Mucosa of descending colon (tissue), 3 donors: ENCODE data around the gene MPZL3. TPM values are rescaled to one million over a fixed set of nuclear protein-coding genes. Genes with fewer than 3 reads are reported as not detected.

Experiments used
- ATAC-seq: fragments of 200-7000 bp; cut with Tn5 transposase; one replicate; pipeline ENCODE4 v1.9.1; 2020; ENCODE audit warnings: mild to moderate bottlenecking, moderate library complexity
- DNase-seq, 3 donors: peaks; one replicate each; pipeline ENCODE4 v3.0.0-alpha.2; 2020
- H3K36me3 ChIP-seq: fragments of 200-600 bp; one replicate; pipeline ENCODE4 v1.8.0; 2021; ENCODE audit warnings: low read depth, mild to moderate bottlenecking
- H3K4me1 ChIP-seq: fragments of 200-600 bp; one replicate; pipeline ENCODE4 v1.8.0; 2021; ENCODE audit warnings: low read depth, mild to moderate bottlenecking
- H3K4me3 ChIP-seq: fragments of 200-600 bp; one replicate; pipeline ENCODE4 v1.8.0; 2021; ENCODE audit warnings: mild to moderate bottlenecking
- H3K9me3 ChIP-seq: fragments of 200-600 bp; one replicate; pipeline ENCODE4 v1.8.0; 2021; ENCODE audit warnings: mild to moderate bottlenecking
- intact Hi-C, 2 donors: fragments of 100-400 bp; cut with DNase I in 1 of 2; cut with micrococcal nuclease in 1 of 2; formaldehyde crosslinking; loops; one replicate each; pipeline versions ENCODE4 v1.11.0 to v1.11.1; 2022; cut with DNase I, micrococcal nuclease
- total RNA-seq, 3 donors: library from RNA; stranded (reverse); fragmentation: NEBNext Ultra II Directional in 2 of 3; extraction: Animal tissue kit (Norgen Biotek cat#: 25700) in 2 of 3; gene quantifications; one replicate each; pipeline versions ENCODE4 v1.2.1 to v1.2.4, GENCODE V29; 2021 to 2023
- TF ChIP-seq, protein P1 (sequence below): fragments of 200-600 bp; IDR thresholded peaks from one replicate; pipeline ENCODE4 v1.8.0; 2022; ENCODE audit warnings: antibody characterized with exemption, mild to moderate bottlenecking
- donor health status: DM: no; HTN: no; CAD: no; lungs with moderate emphysema.
- donor health status: DM: no; HTN: no; CAD: no.
- donor health status: DM: no; HTN: yes; CAD: no.

MPZL3 gene
- total RNA-seq, 3 donors from 2014 or later, result 4.9 to 19.6 (median 9.0) TPM

DNA sequence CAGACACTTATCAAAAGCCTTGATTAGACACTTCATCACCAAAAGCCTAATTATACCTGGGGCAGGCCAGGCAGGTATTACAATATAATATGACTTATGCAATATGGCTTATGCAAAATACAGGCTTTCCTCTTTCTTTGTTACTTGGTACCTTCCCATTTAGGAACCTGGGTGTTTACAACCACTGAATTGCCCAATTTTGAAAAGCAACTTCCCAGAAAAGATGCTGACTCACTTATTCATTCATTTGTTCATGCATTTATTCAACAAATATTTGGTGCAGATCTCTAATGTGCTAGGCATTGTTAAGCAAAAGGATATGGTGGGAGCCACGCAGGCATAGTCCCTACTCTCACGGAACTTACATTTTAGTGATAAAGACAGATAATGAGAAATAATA is 13.7 kb downstream of the MPZL3 start:
- TF ChIP-seq, protein P1, sequence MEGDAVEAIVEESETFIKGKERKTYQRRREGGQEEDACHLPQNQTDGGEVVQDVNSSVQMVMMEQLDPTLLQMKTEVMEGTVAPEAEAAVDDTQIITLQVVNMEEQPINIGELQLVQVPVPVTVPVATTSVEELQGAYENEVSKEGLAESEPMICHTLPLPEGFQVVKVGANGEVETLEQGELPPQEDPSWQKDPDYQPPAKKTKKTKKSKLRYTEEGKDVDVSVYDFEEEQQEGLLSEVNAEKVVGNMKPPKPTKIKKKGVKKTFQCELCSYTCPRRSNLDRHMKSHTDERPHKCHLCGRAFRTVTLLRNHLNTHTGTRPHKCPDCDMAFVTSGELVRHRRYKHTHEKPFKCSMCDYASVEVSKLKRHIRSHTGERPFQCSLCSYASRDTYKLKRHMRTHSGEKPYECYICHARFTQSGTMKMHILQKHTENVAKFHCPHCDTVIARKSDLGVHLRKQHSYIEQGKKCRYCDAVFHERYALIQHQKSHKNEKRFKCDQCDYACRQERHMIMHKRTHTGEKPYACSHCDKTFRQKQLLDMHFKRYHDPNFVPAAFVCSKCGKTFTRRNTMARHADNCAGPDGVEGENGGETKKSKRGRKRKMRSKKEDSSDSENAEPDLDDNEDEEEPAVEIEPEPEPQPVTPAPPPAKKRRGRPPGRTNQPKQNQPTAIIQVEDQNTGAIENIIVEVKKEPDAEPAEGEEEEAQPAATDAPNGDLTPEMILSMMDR, result no peak
- H3K9me3 ChIP-seq, result no peaks in the 10 kb centered on the region
- H3K4me1 ChIP-seq, result peaks cover 14% of the 10 kb centered on the region
- intact Hi-C loops, result no loop called here
- ATAC-seq, result no peak
- H3K4me3 ChIP-seq, result no peak overlapping the region
- DNase-seq, result no peak
- H3K36me3 ChIP-seq, result no peaks in the 10 kb centered on the region

DNA sequence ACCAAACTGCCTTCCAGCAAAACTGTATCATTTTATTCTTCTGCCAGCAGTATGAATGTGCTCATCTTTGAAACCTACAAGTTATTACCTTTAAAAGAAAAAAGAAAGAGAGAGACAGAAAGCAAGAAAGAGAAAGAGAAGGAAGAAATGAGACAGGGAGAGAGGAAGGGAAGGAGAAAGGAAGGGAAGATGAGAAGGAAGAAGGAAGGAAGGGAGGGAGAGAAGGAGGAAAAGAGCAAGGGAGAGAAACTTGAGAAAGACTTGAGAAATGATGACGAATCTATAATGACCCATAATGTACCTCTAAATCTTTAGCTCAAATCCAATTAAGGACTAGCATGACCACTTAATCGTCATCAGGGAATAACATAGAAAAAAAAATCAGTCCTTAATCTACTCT is 16.0 kb downstream of the MPZL3 start:
- H3K9me3 ChIP-seq, result no peaks in the 10 kb centered on the region
- H3K36me3 ChIP-seq, result no peaks in the 10 kb centered on the region
- TF ChIP-seq, protein P1, result no peak
- ATAC-seq (no peak), DNase-seq (no peak)
- intact Hi-C loops, result no loop called here
- no peak overlapping the region for H3K4me3 ChIP-seq
- H3K4me1 ChIP-seq, result peaks cover 12% of the 10 kb centered on the region

DNA sequence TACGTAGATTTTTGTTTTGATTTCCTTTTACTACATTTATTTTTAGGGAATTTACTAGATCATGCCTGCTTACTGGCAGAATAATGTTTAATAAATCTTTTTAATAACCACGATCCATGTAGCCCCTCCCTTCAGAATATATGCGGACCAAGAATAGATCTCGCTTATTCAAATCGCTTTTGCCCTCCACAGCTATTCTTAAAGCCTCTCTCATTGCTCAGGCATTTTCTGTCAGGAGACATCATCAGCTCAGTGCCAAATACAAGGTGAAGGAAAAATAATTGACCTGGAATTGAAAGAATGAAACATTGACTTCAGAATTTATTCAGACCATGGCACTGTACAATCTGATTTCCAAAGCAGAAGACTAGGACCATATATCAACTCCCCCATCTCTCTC is 17.3 kb downstream of the MPZL3 start:
- TF ChIP-seq, protein P1, result no peak
- no peaks in the 10 kb centered on the region for H3K9me3 ChIP-seq
- H3K4me1 ChIP-seq, result peaks cover 10% of the 10 kb centered on the region
- DNase-seq (no peak), ATAC-seq (no peak)
- no peaks in the 10 kb centered on the region for H3K36me3 ChIP-seq
- no peak overlapping the region for H3K4me3 ChIP-seq
- intact Hi-C loops, result no loop called here

DNA sequence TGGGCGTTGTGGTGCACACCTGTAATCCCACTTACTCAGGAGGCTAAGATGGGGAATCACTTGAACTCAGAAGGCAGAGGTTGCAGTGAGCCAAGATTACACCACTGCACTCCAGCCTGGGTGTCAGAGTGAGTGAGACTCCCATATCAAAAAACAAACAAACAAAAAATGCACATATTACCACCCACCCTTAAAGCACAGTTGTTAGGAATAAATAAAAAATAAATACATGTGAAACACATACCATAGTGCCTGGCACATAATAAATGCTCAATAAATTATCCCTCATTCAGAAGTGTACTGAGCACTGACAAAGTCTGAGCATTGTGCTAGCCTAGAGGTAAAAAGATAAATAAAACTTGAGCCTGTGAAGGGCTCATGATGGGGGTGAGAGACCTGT is 18.3 kb downstream of the MPZL3 start:
- TF ChIP-seq, protein P1, result no peak
- H3K4me3 ChIP-seq, result no peak overlapping the region
- no peaks in the 10 kb centered on the region for H3K4me1 ChIP-seq
- ATAC-seq, result no peak
- no peaks in the 10 kb centered on the region for H3K9me3 ChIP-seq
- intact Hi-C loops, result no loop called here
- H3K36me3 ChIP-seq, result no peaks in the 10 kb centered on the region
- no peak for DNase-seq

DNA sequence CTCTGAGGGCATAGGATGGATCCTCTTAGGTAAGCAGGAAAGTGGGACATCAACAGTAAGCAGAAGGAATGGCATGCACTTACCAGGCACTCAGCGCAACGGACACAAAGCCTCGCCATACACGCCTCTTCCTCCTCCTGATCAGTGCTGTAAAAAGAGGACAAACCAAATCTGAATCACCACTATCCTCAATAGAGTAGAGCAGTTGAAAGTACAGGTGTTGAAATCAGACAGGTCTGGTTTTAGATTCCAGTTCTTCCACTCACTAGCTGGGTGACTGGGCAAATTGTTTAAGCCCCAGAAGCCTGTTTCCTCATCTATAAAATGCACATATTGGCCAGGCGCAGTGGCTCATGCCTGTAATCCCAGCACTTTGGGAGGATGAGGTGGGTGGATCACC is 18.8 kb downstream of the MPZL3 start:
- TF ChIP-seq, protein P1, result no peak
- Histone ChIP-seq H3K9me3 (no peaks in the 10 kb centered on the region), H3K36me3 (no peaks in the 10 kb centered on the region), H3K4me3 (no peak overlapping the region), H3K4me1 (no peaks in the 10 kb centered on the region)
- intact Hi-C loops, result no loop called here
- ATAC-seq (peak; percentile 78), DNase-seq (no peak)

DNA sequence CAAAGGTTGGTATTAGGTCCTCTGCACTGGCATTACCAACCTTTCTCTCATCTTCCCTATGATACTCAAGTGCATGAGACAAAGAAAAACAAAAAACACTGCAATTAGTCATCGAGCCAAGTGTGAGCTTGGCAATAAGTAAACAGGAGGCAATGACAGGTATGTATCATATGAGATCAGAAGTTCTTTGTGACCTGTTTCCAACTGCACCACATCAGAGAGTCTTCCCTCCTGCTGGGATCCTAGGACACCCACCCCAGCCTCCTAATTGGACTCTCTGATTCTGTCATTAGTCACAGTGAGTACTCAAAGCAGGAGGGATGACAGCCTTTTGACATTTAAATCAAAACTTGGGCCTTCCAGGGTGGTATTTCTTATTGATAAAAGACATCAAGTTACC is 19.5 kb downstream of the MPZL3 start:
- ATAC-seq (no peak), DNase-seq (no peak)
- no peaks in the 10 kb centered on the region for H3K4me1 ChIP-seq
- TF ChIP-seq, protein P1, result no peak
- H3K4me3 ChIP-seq, result no peak overlapping the region
- intact Hi-C loops, result no loop called here
- no peaks in the 10 kb centered on the region for H3K9me3 ChIP-seq
- no peaks in the 10 kb centered on the region for H3K36me3 ChIP-seq
